GM10248 (cell line): Measurements from ENCODE around the gene LRP11.
"Not testable (repeated sequence)": the region's sequence is repeated elsewhere in the genome, so short reads cannot be mapped to it uniquely, and the experiment has no call there.

Experiments used
- CTCF ChIA-PET: fragments of 300-600 bp; sonication (Branson Sonifier 250); formaldehyde crosslinking; extraction: SDS; loops from one replicate; lab custom pipeline; 2021; ENCODE audit warnings: antibody characterized with exemption; lab: Yijun Ruan, JAX
- POLR2A ChIA-PET: fragments of 350-650 bp; sonication (Branson Sonifier 250); formaldehyde crosslinking; extraction: SDS; loops from one replicate; lab custom pipeline; 2020; ENCODE audit warnings: antibody characterized with exemption; lab: Yijun Ruan, JAX
- DNase-seq: peaks from one replicate; pipeline ENCODE4 v3.0.0; 2012; ENCODE audit errors: extremely low spot score
- CTCF ChIP-seq: IDR thresholded peaks from 2 replicates; pipeline ENCODE4 v1.5.1; 2012; ENCODE audit warnings: mild to moderate bottlenecking, low read depth; ENCODE audit errors: extremely low read depth, missing control alignments, control extremely low read depth

Gene LRP11

GRCh38 chr6:149856256-149856994, 7.7 kb downstream of the LRP11 start:
- ChIA-PET POLR2A (no interaction called here), CTCF (interaction anchor here (0.7 to 1.2 kb wide), 3 partner anchors 8 to 33 kb away, joined by 3 to 4 read pairs (median 3); partner anchors contain the start of gene LRP11)
- no peak for DNase-seq
- no peak for TF ChIP-seq CTCF

GRCh38 chr6:149855741-149856140, 8.4 kb downstream of the LRP11 start:
- ChIA-PET CTCF (interaction anchor here (1.2 kb wide), 2 partner anchors 9 to 33 kb away, joined by 3 to 4 read pairs; no protein-coding TSS in a partner anchor), POLR2A (no interaction called here)
- DNase-seq, result no peak
- TF ChIP-seq CTCF, result no peak

GRCh38 chr6:149855040-149855654, 9.0 kb downstream of the LRP11 start:
- POLR2A ChIA-PET, result no interaction called here
- CTCF ChIA-PET, result interaction anchor here (1.2 kb wide), 1 partner anchor 9 kb away, joined by 4 read pairs; no protein-coding TSS in a partner anchor
- TF ChIP-seq CTCF, result no peak
- DNase-seq, result no peak

GRCh38 chr6:149854532-149854931, 9.6 kb downstream of the LRP11 start:
- ChIA-PET CTCF (interaction anchor here (0.9 kb wide), 1 partner anchor 14 kb away, joined by 4 read pairs; no protein-coding TSS in a partner anchor), POLR2A (no interaction called here)
- DNase-seq, result no peak
- no peak for TF ChIP-seq CTCF

- POLR2A ChIA-PET, DNase-seq: not testable (repeated sequence)
- CTCF ChIA-PET, result interaction anchor here (0.9 kb wide), 1 partner anchor 13 kb away, joined by 4 read pairs; no protein-coding TSS in a partner anchor
These were observed 10.1 kb downstream of the LRP11 start for GRCh38 chr6:149854017-149854416.

GRCh38 chr6:149852881-149853280, 11.3 kb downstream of the LRP11 start:
- CTCF ChIA-PET, result no interaction called here

More at GRCh38 chr6:149852881-149853280, 11.3 kb downstream of the LRP11 start:
- no peak for TF ChIP-seq CTCF
- POLR2A ChIA-PET, result no interaction called here
- DNase-seq, result no peak
